ENCODE data around the gene TUBA4A. TPM values are rescaled to one million over a fixed set of nuclear protein-coding genes. Genes with fewer than 3 reads are reported as not detected.

The TUBA4A gene
- total RNA-seq, 6 donors from 2014 or later: 17.8 to 52.1 (median 40.3) TPM

DNA sequence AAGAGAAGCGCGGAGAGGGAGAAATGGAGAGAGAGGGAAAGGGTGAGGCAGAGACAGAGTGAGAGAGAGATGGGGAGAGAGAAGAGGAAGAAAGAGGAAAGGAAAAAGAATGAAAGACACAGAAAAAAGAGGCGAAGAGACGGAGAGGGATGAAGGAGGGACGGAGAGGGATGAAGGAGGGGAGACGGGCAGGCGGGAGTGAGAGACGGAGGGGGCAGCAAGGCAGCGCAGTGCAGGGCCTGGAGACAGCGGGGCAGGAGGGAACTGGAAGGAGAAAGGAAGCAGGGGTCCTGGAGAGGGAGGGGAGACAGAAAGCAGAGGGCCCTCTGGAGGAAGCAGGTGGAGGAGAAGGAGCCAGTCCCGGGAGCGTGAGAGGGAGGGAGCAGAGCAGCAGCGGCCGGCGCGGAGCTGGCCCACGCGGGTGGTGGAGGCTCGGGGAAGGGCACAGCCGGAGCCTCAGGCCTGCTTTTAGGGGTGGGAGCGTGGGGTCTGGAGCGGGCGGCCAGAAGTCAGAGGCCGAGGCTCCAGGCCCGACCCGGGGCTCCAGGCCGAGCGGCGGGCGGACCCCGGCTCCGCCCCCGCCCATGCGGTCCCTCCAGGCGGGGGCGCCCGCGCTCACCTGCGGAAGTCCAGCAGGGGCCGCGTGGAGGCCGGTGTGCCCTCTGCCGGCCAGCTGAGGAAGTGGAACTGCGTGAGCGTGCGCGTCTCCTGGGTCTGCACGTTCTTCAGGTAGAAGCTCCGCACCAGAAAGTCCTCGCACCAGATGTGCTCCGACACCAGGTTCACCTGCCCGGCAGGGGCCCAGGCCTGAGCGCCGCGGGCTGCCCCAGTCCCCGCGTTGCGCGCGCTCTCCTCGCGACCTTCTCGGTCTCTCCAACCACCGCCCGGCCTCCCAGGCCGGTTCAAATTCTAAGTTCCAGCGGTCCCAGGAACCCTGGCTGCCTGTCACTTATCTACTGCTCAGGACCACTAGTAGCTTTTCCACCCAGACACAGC is 40.9 kb upstream of the TUBA4A start:
- peak overlapping the region in 3 of 4 donors; percentile 55 to 84 (median 79) for H3K27ac ChIP-seq
- H3K4me1 ChIP-seq: peaks cover 5 to 11% (median 10%) of the 10 kb centered on the region in 4 donors
- H3K27me3 ChIP-seq: no peaks in the 10 kb centered on the region
- H3K9me3 ChIP-seq: no peaks in the 10 kb centered on the region
- H3K36me3 ChIP-seq: no peaks in the 10 kb centered on the region
- ATAC-seq (ENCODE audit: low FRiP score in 2 of 2) (peak; percentile 93 to 96), DNase-seq (peak; percentile 94 to 97)
- 17 to 18% methylated on average over 23 of the region's 67 CpGs for WGBS, 2 donors
- TF ChIP-seq POLR2AphosphoS5 (IDR thresholded peaks at IDR 0.05) (peak; percentile 49 to 51), EP300 (IDR thresholded peaks at IDR 0.05) (no peak), POLR2A (IDR thresholded peaks at IDR 0.05) (peak in 2 of 4 donors; percentile 25 to 51)
- TF ChIP-seq, protein P1, sequence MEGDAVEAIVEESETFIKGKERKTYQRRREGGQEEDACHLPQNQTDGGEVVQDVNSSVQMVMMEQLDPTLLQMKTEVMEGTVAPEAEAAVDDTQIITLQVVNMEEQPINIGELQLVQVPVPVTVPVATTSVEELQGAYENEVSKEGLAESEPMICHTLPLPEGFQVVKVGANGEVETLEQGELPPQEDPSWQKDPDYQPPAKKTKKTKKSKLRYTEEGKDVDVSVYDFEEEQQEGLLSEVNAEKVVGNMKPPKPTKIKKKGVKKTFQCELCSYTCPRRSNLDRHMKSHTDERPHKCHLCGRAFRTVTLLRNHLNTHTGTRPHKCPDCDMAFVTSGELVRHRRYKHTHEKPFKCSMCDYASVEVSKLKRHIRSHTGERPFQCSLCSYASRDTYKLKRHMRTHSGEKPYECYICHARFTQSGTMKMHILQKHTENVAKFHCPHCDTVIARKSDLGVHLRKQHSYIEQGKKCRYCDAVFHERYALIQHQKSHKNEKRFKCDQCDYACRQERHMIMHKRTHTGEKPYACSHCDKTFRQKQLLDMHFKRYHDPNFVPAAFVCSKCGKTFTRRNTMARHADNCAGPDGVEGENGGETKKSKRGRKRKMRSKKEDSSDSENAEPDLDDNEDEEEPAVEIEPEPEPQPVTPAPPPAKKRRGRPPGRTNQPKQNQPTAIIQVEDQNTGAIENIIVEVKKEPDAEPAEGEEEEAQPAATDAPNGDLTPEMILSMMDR (IDR thresholded peaks at IDR 0.05): peak; percentile 98 to 100 (median 100)
- peak overlapping the region; percentile 27 to 70 (median 50) for H3K4me3 ChIP-seq

DNA sequence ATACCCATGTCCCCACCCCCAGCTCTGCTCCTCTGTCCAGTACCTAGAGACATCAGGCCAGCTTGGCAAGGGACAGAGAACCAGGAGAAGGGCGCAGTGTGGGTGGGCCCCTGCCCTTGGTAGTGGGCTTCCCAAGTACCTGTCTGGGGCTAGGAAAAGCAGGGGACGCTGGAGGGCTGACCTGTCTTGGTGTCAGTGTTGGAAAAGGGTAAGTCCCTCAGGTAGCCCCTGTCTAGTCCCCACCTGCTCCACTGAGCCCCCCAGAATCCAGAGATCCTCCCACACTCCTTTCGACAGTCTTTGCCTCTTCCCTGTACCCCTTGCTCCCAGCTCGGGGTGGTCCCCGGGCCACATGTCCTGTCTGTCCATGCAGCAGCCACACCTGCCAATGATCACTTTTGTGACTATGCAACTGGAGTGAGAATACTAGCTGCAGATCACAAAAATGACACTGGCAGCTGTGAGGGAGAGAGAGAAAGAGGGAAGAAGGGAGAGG is 40.1 kb upstream of the TUBA4A start:
- ATAC-seq (ENCODE audit: low FRiP score in 2 of 2) (no peak), DNase-seq (no peak)
- Histone ChIP-seq H3K36me3 (no peaks in the 10 kb centered on the region), H3K27me3 (no peaks in the 10 kb centered on the region), H3K4me1 (peaks cover 8 to 13% (median 10%) of the 10 kb centered on the region in 4 donors), H3K27ac (peak overlapping the region in 1 of 4 donors; percentile 84), H3K4me3 (no peak overlapping the region), H3K9me3 (no peaks in the 10 kb centered on the region)
- TF ChIP-seq, protein P1 (IDR thresholded peaks at IDR 0.05): no peak
- TF ChIP-seq POLR2A (IDR thresholded peaks at IDR 0.05): no peak
- no peak for TF ChIP-seq POLR2AphosphoS5 (IDR thresholded peaks at IDR 0.05)
- no peak for TF ChIP-seq EP300 (IDR thresholded peaks at IDR 0.05)
- WGBS, 2 donors: 84 to 90% methylated on average over 5 of the region's 5 CpGs

DNA sequence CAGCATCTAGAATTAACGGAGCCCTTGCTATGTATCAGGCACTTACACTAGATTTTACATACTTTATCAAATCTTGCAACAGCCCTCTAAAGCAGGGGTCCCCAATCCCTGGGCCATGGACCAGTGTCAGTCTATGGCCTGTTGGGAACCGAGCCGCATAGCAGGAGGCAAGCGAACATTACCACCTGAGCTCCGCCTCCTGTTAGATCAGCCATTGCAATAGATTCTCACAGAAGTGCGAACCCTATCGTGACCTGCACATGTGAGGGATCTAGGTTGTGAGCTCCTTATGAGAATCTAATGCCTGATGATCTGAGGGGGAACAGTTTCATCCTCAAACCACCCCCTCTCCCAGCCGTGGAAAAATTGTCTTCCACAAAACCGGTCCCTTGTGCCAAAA is 38.9 kb upstream of the TUBA4A start:
- no peaks in the 10 kb centered on the region for H3K27me3 ChIP-seq
- peaks cover 5 to 13% (median 10%) of the 10 kb centered on the region in 4 donors for H3K4me1 ChIP-seq
- no peak overlapping the region for H3K4me3 ChIP-seq
- no peak overlapping the region for H3K27ac ChIP-seq
- DNase-seq (no peak), ATAC-seq (ENCODE audit: low FRiP score in 2 of 2) (no peak)
- H3K9me3 ChIP-seq: no peaks in the 10 kb centered on the region
- TF ChIP-seq, protein P1 (IDR thresholded peaks at IDR 0.05): no peak
- no peaks in the 10 kb centered on the region for H3K36me3 ChIP-seq
- 92 to 94% methylated on average over 9 of the region's 9 CpGs for WGBS, 2 donors

DNA sequence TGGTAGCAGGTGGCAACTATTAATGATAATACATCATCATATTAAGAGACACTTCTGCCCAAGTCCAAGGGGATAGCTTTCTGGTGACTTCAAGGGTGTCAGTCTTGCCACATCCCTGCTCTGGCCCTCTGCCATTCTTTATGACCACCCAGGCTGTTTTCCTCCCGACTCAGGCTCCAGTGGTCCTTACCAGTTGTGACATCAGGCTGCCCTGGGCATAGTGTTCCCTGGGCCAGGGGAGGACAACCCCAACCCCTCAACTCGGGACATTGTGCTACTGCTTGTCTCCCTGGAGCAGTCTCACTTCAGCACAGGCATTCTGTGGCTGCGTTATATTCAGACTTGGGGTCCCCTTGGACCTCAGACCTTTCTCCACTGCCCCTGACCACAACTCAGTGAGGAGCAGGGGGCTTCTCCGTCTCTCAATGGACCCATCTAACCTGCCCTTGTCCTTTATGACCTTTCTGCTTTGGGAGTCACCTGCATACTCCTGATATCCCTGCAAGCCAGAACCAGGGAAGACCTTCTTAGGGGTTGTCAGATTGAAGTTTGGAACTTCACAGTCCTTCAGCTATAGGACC is 38.3 kb upstream of the TUBA4A start:
- DNase-seq (no peak), ATAC-seq (ENCODE audit: low FRiP score in 2 of 2) (no peak)
- Histone ChIP-seq H3K27ac (no peak overlapping the region), H3K27me3 (no peaks in the 10 kb centered on the region), H3K4me1 (peaks cover 5 to 13% (median 10%) of the 10 kb centered on the region in 4 donors), H3K4me3 (no peak overlapping the region), H3K36me3 (peaks cover 0 to under 1% (median 0%) of the 10 kb centered on the region in 4 donors), H3K9me3 (no peaks in the 10 kb centered on the region)
- 69 to 84% methylated on average over 4 of the region's 4 CpGs for WGBS, 2 donors
- TF ChIP-seq POLR2A (IDR thresholded peaks at IDR 0.05) (no peak), POLR2AphosphoS5 (IDR thresholded peaks at IDR 0.05) (no peak), EP300 (IDR thresholded peaks at IDR 0.05) (no peak)
- TF ChIP-seq, protein P1 (IDR thresholded peaks at IDR 0.05): no peak
